GM23338 (cell line): Measurements from ENCODE around the gene COL4A2. TPM values are rescaled to one million over a fixed set of nuclear protein-coding genes. Genes with fewer than 3 reads are reported as not detected.

Experiments used
- ATAC-seq: fragments of 200-7000 bp; cut with Tn5 transposase; 3 replicates; pipeline ENCODE4 v1.9.1; 2020
- DNase-seq: peaks from one replicate; pipeline ENCODE4 v3.0.0-alpha.2; 2015; ENCODE audit warnings: low spot score
- H2AFZ ChIP-seq: fragments of 200-600 bp; sonication (generic); 2 replicates; pipeline ENCODE4 v1.8.0; 2016; ENCODE audit warnings: antibody characterized with exemption, mild to moderate bottlenecking, moderate library complexity
- H3F3A ChIP-seq: fragments of 200-600 bp; sonication (generic); replicated peaks from 2 replicates; pipeline ENCODE4 v1.8.0; 2017; ENCODE audit warnings: antibody characterized with exemption, mixed run types, low read depth
- H3K27ac ChIP-seq: fragments of 200-600 bp; sonication (generic); 2 replicates; pipeline ENCODE4 v1.6.1; 2016; ENCODE audit warnings: low read depth
- H3K27me3 ChIP-seq: fragments of 200-600 bp; sonication (generic); 2 replicates; pipeline ENCODE4 v1.8.0; 2016; ENCODE audit warnings: mild to moderate bottlenecking, mixed run types, moderate library complexity; ENCODE audit not compliant: insufficient read depth
- H3K36me3 ChIP-seq: fragments of 200-600 bp; sonication (generic); 2 replicates; pipeline ENCODE4 v1.8.0; 2016; ENCODE audit warnings: mild to moderate bottlenecking; ENCODE audit not compliant: insufficient read depth
- H3K4me1 ChIP-seq: fragments of 200-600 bp; sonication (generic); 2 replicates; pipeline ENCODE4 v1.8.0; 2016; ENCODE audit warnings: mild to moderate bottlenecking, moderate library complexity; ENCODE audit not compliant: insufficient read depth
- H3K4me2 ChIP-seq: fragments of 200-600 bp; sonication (generic); 2 replicates; pipeline ENCODE4 v1.7.1; 2017; ENCODE audit warnings: mixed run types
- H3K4me3 ChIP-seq: fragments of 200-600 bp; sonication (generic); 2 replicates; pipeline ENCODE4 v1.6.1; 2016; ENCODE audit warnings: mixed run types
- H3K79me2 ChIP-seq: fragments of 200-600 bp; sonication (generic); replicated peaks from 2 replicates; pipeline ENCODE4 v1.8.0; 2017; ENCODE audit warnings: mild to moderate bottlenecking; ENCODE audit not compliant: insufficient read depth
- H3K9me2 ChIP-seq: fragments of 200-600 bp; sonication (generic); 2 replicates; pipeline ENCODE4 v1.8.0; 2017; ENCODE audit not compliant: insufficient read depth
- H4K20me1 ChIP-seq: fragments of 200-600 bp; sonication (generic); replicated peaks from 2 replicates; pipeline ENCODE4 v1.8.0; 2017; ENCODE audit warnings: mild to moderate bottlenecking; ENCODE audit not compliant: insufficient read depth
- H3K27ac Mint-ChIP-seq: 2 replicates; pipeline ENCODE4 v1.8.0; 2020; ENCODE audit warnings: inconsistent platforms, mild to moderate bottlenecking, moderate library complexity, mixed read lengths
- H3K27me3 Mint-ChIP-seq: 3 replicates; pipeline ENCODE4 v1.8.0; 2022; ENCODE audit warnings: low read depth, mild to moderate bottlenecking, moderate library complexity, mixed read lengths, inconsistent platforms; ENCODE audit not compliant: insufficient read depth, poor library complexity
- H3K36me3 Mint-ChIP-seq: 3 replicates; pipeline ENCODE4 v1.8.0; 2021; ENCODE audit warnings: low read depth, mild to moderate bottlenecking, inconsistent platforms, moderate library complexity, mixed read lengths
- H3K4me1 Mint-ChIP-seq: 3 replicates; pipeline ENCODE4 v1.8.0; 2020; ENCODE audit warnings: mild to moderate bottlenecking, inconsistent platforms, mixed read lengths
- H3K4me3 Mint-ChIP-seq: 3 replicates; pipeline ENCODE4 v1.8.0; 2021; ENCODE audit warnings: moderate library complexity, mild to moderate bottlenecking, inconsistent platforms, mixed read lengths
- H3K9me3 Mint-ChIP-seq: 3 replicates; pipeline ENCODE4 v1.8.0; 2020; ENCODE audit warnings: moderate library complexity, mild to moderate bottlenecking, inconsistent platforms, mixed read lengths
- CREB1 ChIP-seq: fragments of 250-450 bp; sonication (Bioruptor Pico); IDR thresholded peaks from 2 replicates; pipeline ENCODE4 v1.5.0; 2020; ENCODE audit warnings: low read depth, mild to moderate bottlenecking, moderate library complexity
- EZH2phosphoT487 ChIP-seq: fragments of 200-600 bp; sonication (generic); IDR thresholded peaks from one replicate; pipeline ENCODE4 v1.8.1; 2018; ENCODE audit warnings: antibody characterized with exemption; ENCODE audit not compliant: unreplicated experiment
- JUNB ChIP-seq: IDR thresholded peaks from one replicate; pipeline ENCODE4 v1.6.1; 2016; ENCODE audit warnings: antibody characterized with exemption; ENCODE audit not compliant: unreplicated experiment
- NANOG ChIP-seq: IDR thresholded peaks from 2 replicates; pipeline ENCODE4 v1.6.1; 2016; ENCODE audit warnings: antibody characterized with exemption, borderline replicate concordance
- POLR2AphosphoS5 ChIP-seq: IDR thresholded peaks from 2 replicates; pipeline ENCODE4 v1.6.1; 2016; ENCODE audit warnings: antibody characterized with exemption, low read depth
- REST ChIP-seq: IDR thresholded peaks from one replicate; pipeline ENCODE4 v1.6.1; 2018; ENCODE audit warnings: antibody characterized with exemption; ENCODE audit not compliant: unreplicated experiment
- STAT1 ChIP-seq: IDR thresholded peaks from one replicate; pipeline ENCODE4 v1.6.1; 2016; ENCODE audit warnings: antibody characterized with exemption; ENCODE audit not compliant: unreplicated experiment
- ZNF114 ChIP-seq: fragments of 250-450 bp; sonication (Bioruptor Pico); IDR thresholded peaks from 2 replicates; pipeline ENCODE4 v1.5.0; 2020; ENCODE audit warnings: mild to moderate bottlenecking, moderate library complexity
- ZNF331 ChIP-seq: fragments of 250-450 bp; sonication (Bioruptor Pico); IDR thresholded peaks from 2 replicates; pipeline ENCODE4 v1.5.0; 2020; ENCODE audit warnings: low read depth, mild to moderate bottlenecking, moderate library complexity
- ZNF462 ChIP-seq: fragments of 250-450 bp; sonication (Bioruptor Pico); IDR thresholded peaks from 2 replicates; pipeline ENCODE4 v1.5.0; 2020; ENCODE audit warnings: mild to moderate bottlenecking, moderate library complexity
- polyA plus RNA-seq: library from polyadenylated mRNA; unstranded; fragments of >200 nt; fragmentation: Nextera tagmentation; extraction: Ambion mirVana; gene quantifications from 2 replicates; pipeline ENCODE4 v1.2.1, GENCODE V29; 2016
- total RNA-seq: library from RNA; depleted of rRNA; stranded (reverse); fragments of >200 nt; shearing (Covaris generic); gene quantifications from 2 replicates; pipeline ENCODE4 v1.2.3, GENCODE V29; 2014
- TF ChIP-seq, protein P1 (sequence below), 2 experiments: fragments of 200-600 bp in 1 of 2; sonication (generic) in 1 of 2; conservative IDR thresholded peaks; 2 replicates each; pipeline versions ENCODE4 v1.5.1 to v1.6.1; 2016 to 2017; ENCODE audit warnings: antibody characterized with exemption in 2 of 2, low read depth in 2 of 2, mild to moderate bottlenecking in 2 of 2, moderate library complexity in 1 of 2

COL4A2 gene
- total and polyA plus RNA-seq, 2 experiments from 2014 or later: 37.4 to 131 TPM

DNA sequence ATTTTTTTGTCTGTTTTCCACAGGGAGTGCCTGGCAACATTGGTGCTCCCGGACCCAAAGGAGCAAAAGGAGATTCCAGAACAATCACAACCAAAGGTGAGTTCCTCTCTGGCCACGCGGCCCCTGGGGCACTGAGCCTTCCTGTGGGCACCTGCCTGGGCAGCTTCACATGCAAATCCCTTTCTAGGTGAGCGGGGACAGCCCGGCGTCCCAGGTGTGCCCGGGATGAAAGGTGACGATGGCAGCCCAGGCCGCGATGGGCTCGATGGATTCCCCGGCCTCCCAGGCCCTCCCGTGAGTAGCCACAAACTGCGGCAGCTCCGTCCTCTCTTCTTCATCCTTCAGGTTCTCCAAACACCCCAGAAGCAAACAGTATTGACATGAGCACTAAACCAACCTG is 155.0 kb downstream of the COL4A2 start (continued):
- TF ChIP-seq ZNF462 (no peak), ZNF331 (CRISPR knock-in tag) (no peak), JUNB (no peak), EZH2phosphoT487 (no peak)

DNA sequence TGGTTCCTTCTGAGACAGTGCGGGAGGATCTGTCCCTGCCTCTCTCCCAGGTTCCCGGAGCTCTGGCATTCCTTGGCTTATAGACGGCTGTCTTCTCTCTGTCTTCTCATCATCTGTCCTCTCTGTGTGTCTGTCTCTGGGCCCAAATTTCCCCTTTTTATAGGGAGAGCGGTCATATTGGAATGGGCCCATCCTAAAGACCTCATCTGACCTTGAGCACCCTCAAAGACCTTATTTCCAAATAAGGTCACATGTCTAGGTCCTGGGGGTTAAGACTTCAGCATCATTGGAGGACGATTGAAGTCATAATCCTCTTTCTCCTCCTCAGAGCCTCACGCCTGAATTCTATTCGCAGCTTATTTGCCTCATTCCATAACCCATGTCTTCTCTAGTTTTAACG is 156.1 kb downstream of the COL4A2 start:
- no peak overlapping the region for H3K4me3 Mint-ChIP-seq
- H3K27me3 Mint-ChIP-seq: peaks cover 16% of the 10 kb centered on the region
- DNase-seq (no peak), ATAC-seq (no peak)
- H3K27ac Mint-ChIP-seq: no peak overlapping the region
- Histone ChIP-seq H3K27ac (no peak overlapping the region), H2AFZ (no peak overlapping the region), H3K9me2 (no peaks in the 10 kb centered on the region), H3K36me3 (peaks cover 4% of the 10 kb centered on the region; the same call in 1 of the 2 replicates), H3K79me2 (no peaks in the 10 kb centered on the region), H3K27me3 (no peaks in the 10 kb centered on the region), H3F3A (no peaks in the 10 kb centered on the region), H3K4me1 (no peaks in the 10 kb centered on the region), H3K4me3 (no peak overlapping the region), H4K20me1 (no peaks in the 10 kb centered on the region), H3K4me2 (no peak overlapping the region)
- H3K36me3 Mint-ChIP-seq: peaks cover 27% of the 10 kb centered on the region
- no peaks in the 10 kb centered on the region for H3K9me3 Mint-ChIP-seq
- H3K4me1 Mint-ChIP-seq: peaks cover 2% of the 10 kb centered on the region; the same call in 2 of the 3 replicates
- TF ChIP-seq REST: no peak
- no peak for TF ChIP-seq POLR2AphosphoS5
- TF ChIP-seq CREB1: no peak
- no peak for TF ChIP-seq ZNF114 (CRISPR knock-in tag)
- no peak for TF ChIP-seq NANOG
- no peak for TF ChIP-seq EZH2phosphoT487
- no peak for TF ChIP-seq ZNF331 (CRISPR knock-in tag)
- no peak for TF ChIP-seq STAT1
- TF ChIP-seq JUNB: no peak
- TF ChIP-seq, protein P1, sequence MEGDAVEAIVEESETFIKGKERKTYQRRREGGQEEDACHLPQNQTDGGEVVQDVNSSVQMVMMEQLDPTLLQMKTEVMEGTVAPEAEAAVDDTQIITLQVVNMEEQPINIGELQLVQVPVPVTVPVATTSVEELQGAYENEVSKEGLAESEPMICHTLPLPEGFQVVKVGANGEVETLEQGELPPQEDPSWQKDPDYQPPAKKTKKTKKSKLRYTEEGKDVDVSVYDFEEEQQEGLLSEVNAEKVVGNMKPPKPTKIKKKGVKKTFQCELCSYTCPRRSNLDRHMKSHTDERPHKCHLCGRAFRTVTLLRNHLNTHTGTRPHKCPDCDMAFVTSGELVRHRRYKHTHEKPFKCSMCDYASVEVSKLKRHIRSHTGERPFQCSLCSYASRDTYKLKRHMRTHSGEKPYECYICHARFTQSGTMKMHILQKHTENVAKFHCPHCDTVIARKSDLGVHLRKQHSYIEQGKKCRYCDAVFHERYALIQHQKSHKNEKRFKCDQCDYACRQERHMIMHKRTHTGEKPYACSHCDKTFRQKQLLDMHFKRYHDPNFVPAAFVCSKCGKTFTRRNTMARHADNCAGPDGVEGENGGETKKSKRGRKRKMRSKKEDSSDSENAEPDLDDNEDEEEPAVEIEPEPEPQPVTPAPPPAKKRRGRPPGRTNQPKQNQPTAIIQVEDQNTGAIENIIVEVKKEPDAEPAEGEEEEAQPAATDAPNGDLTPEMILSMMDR (conservative IDR thresholded peaks at IDR 0.05; ENCODE audit: low read depth in 2 of 2): no peak
